A549 (cell line): Measurements from ENCODE around the gene FHAD1. TPM values are rescaled to one million over a fixed set of nuclear protein-coding genes. Genes with fewer than 3 reads are reported as not detected.

Experiments
- ATAC-seq, 2 experiments: fragments of 200-7000 bp in 1 of 2; fragments of >200 bp in 1 of 2; cut with Nextera tagmentation in 1 of 2; cut with Tn5 transposase in 1 of 2; 3 replicates each; pipeline versions ENCODE4 v1.8.0 to v1.9.1; 2018 to 2020; ENCODE audit warnings: mild to moderate bottlenecking in 1 of 2, moderate library complexity in 1 of 2
- CTCF ChIA-PET: fragments of 300-600 bp; sonication (Branson Sonifier 250); formaldehyde crosslinking; extraction: SDS; loops from one replicate; lab custom pipeline; 2021; ENCODE audit warnings: antibody characterized with exemption, inconsistent platforms; lab: Yijun Ruan, JAX
- POLR2A ChIA-PET: fragments of 350-600 bp; formaldehyde crosslinking; extraction: SDS; loops from one replicate; lab custom pipeline; 2021; ENCODE audit warnings: antibody characterized with exemption, inconsistent platforms; lab: Yijun Ruan, JAX
- DNase-seq, 2 experiments: peaks; one replicate each; pipeline versions ENCODE4 v3.0.0 to v3.0.0-alpha.2; 2011 to 2016; ENCODE audit warnings: low read depth in 1 of 2, low spot score in 1 of 2
- FAIRE-seq: peaks from 2 replicates; lab custom pipeline; 2011; peaks lifted over from hg19 to GRCh38; lab: Jason Lieb, UNC
- H3K27ac ChIP-seq, 2 experiments: fragments of >200 bp; sonication (Bioruptor Twin); formaldehyde crosslinking; 3 replicates each; pipeline ENCODE4 v1.5.1; 2016 to 2017
- H3K4me1 ChIP-seq: fragments of >200 bp; sonication (Bioruptor Twin); formaldehyde crosslinking; 3 replicates; pipeline ENCODE4 v1.6.1; 2016
- H3K4me2 ChIP-seq: fragments of >200 bp; sonication (Bioruptor Twin); formaldehyde crosslinking; 3 replicates; pipeline ENCODE4 v1.6.1; 2016
- H3K4me3 ChIP-seq: fragments of >200 bp; sonication (Bioruptor Twin); formaldehyde crosslinking; 3 replicates; pipeline ENCODE4 v1.5.1; 2016
- H3K9me3 ChIP-seq: fragments of >200 bp; sonication (Bioruptor Twin); formaldehyde crosslinking; 3 replicates; pipeline ENCODE4 v1.6.1; 2016
- BCL3 ChIP-seq: fragments of >200 bp; sonication (Bioruptor Twin); formaldehyde crosslinking; IDR thresholded peaks from 3 replicates; pipeline ENCODE4 v1.6.1; 2016
- CBX8 ChIP-seq: fragments of 200-600 bp; sonication (generic); IDR thresholded peaks from 2 replicates; pipeline ENCODE4 v1.6.1; 2016
- EHMT2 ChIP-seq: fragments of 200-600 bp; sonication (generic); IDR thresholded peaks from 2 replicates; pipeline ENCODE4 v1.6.1; 2016; ENCODE audit warnings: antibody characterized with exemption, low read depth, mild to moderate bottlenecking, moderate library complexity
- ESRRA ChIP-seq: fragments of 150-350 bp; IDR thresholded peaks from 2 replicates; pipeline ENCODE4 v1.6.1; 2014; ENCODE audit warnings: mild to moderate bottlenecking, low read length, borderline replicate concordance
- JUN ChIP-seq, 2 experiments: fragments of >200 bp; sonication (Bioruptor Twin); formaldehyde crosslinking; IDR thresholded peaks; 2 replicates in 1 of 2; 3 replicates in 1 of 2; pipeline ENCODE4 v1.6.1; 2016 to 2017
- KDM5A ChIP-seq: fragments of 200-600 bp; sonication (generic); IDR thresholded peaks from 2 replicates; pipeline ENCODE4 v1.6.1; 2016; ENCODE audit warnings: antibody characterized with exemption, mild to moderate bottlenecking
- MAFK ChIP-seq: fragments of 450-650 bp; IDR thresholded peaks from 2 replicates; pipeline ENCODE4 v1.6.1; 2014; ENCODE audit not compliant: partially characterized antibody
- MAX ChIP-seq: IDR thresholded peaks from 2 replicates; pipeline ENCODE4 v1.6.1; 2012
- MAZ ChIP-seq: fragments of 150-350 bp; IDR thresholded peaks from 2 replicates; pipeline ENCODE4 v1.6.1; 2014; ENCODE audit warnings: antibody characterized with exemption, low read depth, low read length, borderline replicate concordance
- NFE2L2 ChIP-seq: fragments of 150-350 bp; conservative IDR thresholded peaks from 2 replicates; pipeline ENCODE4 v1.6.1; 2014; ENCODE audit warnings: low read length
- NPAS2 ChIP-seq: fragments of 250-450 bp; sonication (Bioruptor Pico); IDR thresholded peaks from 2 replicates; pipeline ENCODE4 v1.8.0; 2022; ENCODE audit warnings: mild to moderate bottlenecking, moderate library complexity, borderline replicate concordance
- NR3C1 ChIP-seq: fragments of >200 bp; sonication (Bioruptor Twin); formaldehyde crosslinking; IDR thresholded peaks from 3 replicates; pipeline ENCODE4 v1.6.1; 2017
- POLR2A ChIP-seq: IDR thresholded peaks from 2 replicates; pipeline ENCODE4 v1.6.1; 2012; ENCODE audit warnings: mild to moderate bottlenecking, low read length
- POLR2AphosphoS2 ChIP-seq: conservative IDR thresholded peaks from 2 replicates; pipeline ENCODE4 v1.6.1; 2012; ENCODE audit warnings: low read length, improper control_type of control experiment, inconsistent platforms
- RFX5 ChIP-seq: fragments of 450-650 bp; IDR thresholded peaks from 2 replicates; pipeline ENCODE4 v1.7.1; 2014; ENCODE audit warnings: antibody characterized with exemption, mild to moderate bottlenecking, moderate library complexity
- SMC3 ChIP-seq: fragments of >200 bp; sonication (Bioruptor Twin); formaldehyde crosslinking; IDR thresholded peaks from 3 replicates; pipeline ENCODE4 v1.6.1; 2018; ENCODE audit warnings: inconsistent platforms
- TFCP2L1 ChIP-seq: fragments of 250-450 bp; sonication (Bioruptor Pico); IDR thresholded peaks from 2 replicates; pipeline ENCODE4 v1.5.0; 2021; ENCODE audit warnings: mild to moderate bottlenecking
- ZC3H11A ChIP-seq: fragments of 450-650 bp; IDR thresholded peaks from 2 replicates; pipeline ENCODE4 v1.6.1; 2014; ENCODE audit warnings: antibody characterized with exemption, mild to moderate bottlenecking
- WGBS: methylation state at CpG from one replicate; pipeline ENCODE4 v1.1.6; 2017; ENCODE audit errors: missing lambda C conversion rate; 5-methylcytosine and 5-hydroxymethylcytosine counted together
- polyA plus RNA-seq, 4 experiments: library from polyadenylated mRNA; depleted of rRNA in 3 of 4; stranded (reverse); fragments of >200 nt; fragmentation: RNase III in 1 of 4; extraction: RNeasy Plus Mini Kit Qiagen cat#74134 plus additional on column Dnase treatment in 1 of 4; gene quantifications; 2 replicates in 3 of 4; 3 replicates in 1 of 4; pipeline ENCODE4 v1.2.3, GENCODE V29; 2011 to 2017
- TF ChIP-seq, protein P1 (sequence below): fragments of 200-600 bp; sonication (generic); IDR thresholded peaks from 2 replicates; pipeline ENCODE4 v1.6.1; 2016; ENCODE audit warnings: antibody characterized with exemption, mild to moderate bottlenecking, moderate library complexity

FHAD1 gene
- polyA plus RNA-seq, 2 of the 4 experiments (the other 2 are of a cell fraction): 0.31 to 0.32 TPM

DNA sequence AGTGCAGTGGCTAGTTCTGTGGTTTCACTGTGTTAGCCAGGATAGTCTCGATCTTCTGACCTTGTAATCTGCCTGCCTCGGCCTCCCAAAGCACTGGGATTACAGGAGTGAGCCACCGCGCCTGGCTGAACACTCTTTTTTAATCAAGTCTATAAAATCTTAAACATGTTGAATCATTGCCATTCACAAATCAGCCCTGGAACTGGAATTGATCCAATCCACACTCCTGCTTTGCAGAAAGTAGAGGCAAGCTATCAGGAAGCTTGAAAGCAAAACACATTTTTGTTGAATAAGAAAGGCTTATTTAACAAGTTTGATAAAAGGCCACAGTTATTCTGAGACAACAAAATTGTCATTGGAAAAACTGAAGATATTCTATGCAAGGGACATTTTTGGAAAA lies 144.3 kb downstream of the FHAD1 start (continued):
- TF ChIP-seq EHMT2: no peak
- no peak for TF ChIP-seq ESRRA
- no peak for TF ChIP-seq MAZ

DNA sequence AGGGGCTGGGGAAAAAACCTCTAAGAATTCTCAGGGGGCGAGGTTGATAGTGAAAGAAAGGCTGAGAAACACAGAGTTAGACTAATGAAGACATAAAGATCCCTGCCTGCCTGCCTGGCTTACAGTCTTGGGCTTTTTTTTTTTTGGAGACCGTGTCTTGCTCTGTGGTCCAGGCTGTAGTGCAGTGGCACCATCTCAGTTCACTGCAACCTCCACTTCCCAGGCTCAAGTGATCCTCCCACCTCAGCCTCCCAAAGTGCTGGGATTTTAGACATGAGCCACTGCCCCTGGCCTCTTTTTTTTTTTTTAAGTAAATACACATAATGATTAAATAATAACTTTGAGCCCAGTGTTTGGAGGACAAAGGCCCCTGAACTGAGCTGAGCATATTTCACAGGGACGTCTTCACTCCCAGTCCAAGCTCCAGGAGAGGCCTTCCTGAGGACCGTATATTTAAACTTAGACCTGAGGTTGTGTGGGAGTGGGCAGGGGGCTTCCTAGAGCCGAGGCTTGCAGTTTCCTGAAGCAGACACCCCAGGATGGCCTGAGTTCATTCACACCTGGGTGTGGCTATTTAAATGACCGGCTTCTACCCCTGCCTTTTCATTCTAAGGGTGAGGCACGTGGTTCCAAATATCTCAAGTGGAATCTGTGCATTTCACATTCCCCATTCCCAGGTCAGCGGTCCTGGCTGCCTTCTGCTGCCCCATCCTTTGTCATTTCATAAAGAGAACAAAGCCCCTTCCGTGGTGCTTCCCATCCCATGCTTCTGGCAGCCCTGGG lies 146.6 kb downstream of the FHAD1 start:
- H3K27ac ChIP-seq: peak overlapping the region; percentile 19 to 67; a peak in 3 of 6 replicates
- no peak for FAIRE-seq
- no peak overlapping the region for H3K4me3 ChIP-seq
- peak overlapping the region; percentile 46; the same call in 2 of the 3 replicates for H3K4me2 ChIP-seq
- CTCF ChIA-PET: interaction anchor here (0.7 to 1.3 kb wide), 2 partner anchors 14 to 85 kb away, joined by 3 read pairs; no protein-coding TSS in a partner anchor
- POLR2A ChIA-PET: no interaction called here
- TF ChIP-seq ZC3H11A (no peak), POLR2AphosphoS2 (no peak), TFCP2L1 (no peak), NR3C1 (no peak), JUN (IDR thresholded peaks at IDR 0.05) (no peak), MAX (no peak), RFX5 (no peak), SMC3 (no peak), CBX8 (no peak), POLR2A (no peak), ESRRA (no peak), NFE2L2 (no peak), BCL3 (no peak), NPAS2 (CRISPR knock-in tag) (no peak), KDM5A (no peak)
- TF ChIP-seq, protein P1, sequence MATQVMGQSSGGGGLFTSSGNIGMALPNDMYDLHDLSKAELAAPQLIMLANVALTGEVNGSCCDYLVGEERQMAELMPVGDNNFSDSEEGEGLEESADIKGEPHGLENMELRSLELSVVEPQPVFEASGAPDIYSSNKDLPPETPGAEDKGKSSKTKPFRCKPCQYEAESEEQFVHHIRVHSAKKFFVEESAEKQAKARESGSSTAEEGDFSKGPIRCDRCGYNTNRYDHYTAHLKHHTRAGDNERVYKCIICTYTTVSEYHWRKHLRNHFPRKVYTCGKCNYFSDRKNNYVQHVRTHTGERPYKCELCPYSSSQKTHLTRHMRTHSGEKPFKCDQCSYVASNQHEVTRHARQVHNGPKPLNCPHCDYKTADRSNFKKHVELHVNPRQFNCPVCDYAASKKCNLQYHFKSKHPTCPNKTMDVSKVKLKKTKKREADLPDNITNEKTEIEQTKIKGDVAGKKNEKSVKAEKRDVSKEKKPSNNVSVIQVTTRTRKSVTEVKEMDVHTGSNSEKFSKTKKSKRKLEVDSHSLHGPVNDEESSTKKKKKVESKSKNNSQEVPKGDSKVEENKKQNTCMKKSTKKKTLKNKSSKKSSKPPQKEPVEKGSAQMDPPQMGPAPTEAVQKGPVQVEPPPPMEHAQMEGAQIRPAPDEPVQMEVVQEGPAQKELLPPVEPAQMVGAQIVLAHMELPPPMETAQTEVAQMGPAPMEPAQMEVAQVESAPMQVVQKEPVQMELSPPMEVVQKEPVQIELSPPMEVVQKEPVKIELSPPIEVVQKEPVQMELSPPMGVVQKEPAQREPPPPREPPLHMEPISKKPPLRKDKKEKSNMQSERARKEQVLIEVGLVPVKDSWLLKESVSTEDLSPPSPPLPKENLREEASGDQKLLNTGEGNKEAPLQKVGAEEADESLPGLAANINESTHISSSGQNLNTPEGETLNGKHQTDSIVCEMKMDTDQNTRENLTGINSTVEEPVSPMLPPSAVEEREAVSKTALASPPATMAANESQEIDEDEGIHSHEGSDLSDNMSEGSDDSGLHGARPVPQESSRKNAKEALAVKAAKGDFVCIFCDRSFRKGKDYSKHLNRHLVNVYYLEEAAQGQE: no peak
- TF ChIP-seq, all 56 proteins: peak for 0
- no peaks in the 10 kb centered on the region for H3K9me3 ChIP-seq
- DNase-seq: no peak
- H3K4me1 ChIP-seq: peaks cover 10% of the 10 kb centered on the region
- WGBS: 44% methylated on average over 9 of the region's 9 CpGs
- ATAC-seq: peak in 1 of 2 experiments; percentile 41; a peak in 3 of 6 replicates

GRCh38 chr1:15394258-15394690 lies 147.3 kb downstream of the FHAD1 start:
- Histone ChIP-seq H3K9me3 (no peaks in the 10 kb centered on the region), H3K4me1 (peaks cover 10% of the 10 kb centered on the region)
- 19% methylated on average over 3 of the region's 3 CpGs for WGBS
- TF ChIP-seq CBX8: no peak
- TF ChIP-seq MAFK: peak; percentile 76
- TF ChIP-seq, all 56 proteins: peak for 1
- DNase-seq (no peak), ATAC-seq (peak in 1 of 2 experiments; percentile 36; a peak in 2 of 6 replicates), FAIRE-seq (no peak)
- Histone ChIP-seq H3K4me3 (no peak overlapping the region), H3K27ac (peak overlapping the region; percentile 19 to 67; a peak in 3 of 6 replicates), H3K4me2 (peak overlapping the region; percentile 46; the same call in 2 of the 3 replicates)
- POLR2A ChIA-PET: no interaction called here
- CTCF ChIA-PET: interaction anchor here (1.3 kb wide), 1 partner anchor 14 kb away, joined by 3 read pairs; no protein-coding TSS in a partner anchor
